ENCODE measurements around the gene TMEM187. TPM values are rescaled to one million over a fixed set of nuclear protein-coding genes. Genes with fewer than 3 reads are reported as not detected.
A peak's percentile ranks its signal among the peaks of the same experiment; 100 is the strongest.

Gene TMEM187
- total and polyA plus RNA-seq, 10 of the 15 experiments (the other 5 are each of a cell fraction or from before 2014, with no cell fraction given): 0.45 to 8.5 (median 4.1) TPM

DNA sequence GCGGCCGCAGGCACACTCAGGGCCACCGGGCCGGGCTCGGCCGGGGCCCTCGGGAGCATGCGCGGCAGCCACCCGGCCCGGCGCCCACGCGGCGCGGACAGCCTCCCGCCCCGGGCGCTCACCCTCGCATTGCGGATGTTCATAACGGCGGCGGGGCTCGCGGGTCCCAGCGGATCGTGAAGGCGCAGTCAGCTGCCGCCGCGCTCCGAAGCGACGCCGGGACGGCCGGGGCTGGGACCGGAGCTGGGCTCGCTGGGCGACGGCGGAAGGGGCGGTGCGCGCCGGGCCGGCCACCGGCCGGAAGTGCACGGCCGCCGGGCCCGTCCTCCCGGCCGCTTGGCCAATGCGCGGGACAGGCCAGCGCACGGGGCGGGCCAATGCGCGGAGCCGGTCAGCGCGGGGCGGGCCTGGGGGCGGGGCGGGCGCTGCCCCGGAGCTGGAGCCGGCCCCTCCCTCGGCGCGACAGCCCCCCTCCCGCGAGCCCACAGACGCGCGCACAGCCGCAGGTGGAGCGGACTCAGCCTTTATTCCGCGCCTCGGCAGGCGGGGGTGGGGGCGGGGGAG is 37.7 kb upstream of the TMEM187 start, which contains the start of gene NAA10:
TSS of gene NAA10 (minus strand) at position 276 of the 564 bp plus-strand sequence. CDS start at position 143, 133 bp downstream.
- CTCF ChIA-PET: interaction anchor here (0.5 to 4.4 kb wide), 4 partner anchors 10 to 24 kb away, joined by 3 to 28 read pairs (median 8); partner anchors contain the start of gene ARHGAP4
- H3K27ac ChIP-seq (ENCODE audit: control insufficient read depth, insufficient read depth): 0 out of 2 replicates have a peak within 1 kb of the TSS, but pooled peaks have one; percentile 48
- POLR2A ChIA-PET: interaction anchor here (0.9 to 1.6 kb wide), 3 partner anchors 8 to 12 kb away, joined by 3 to 6 read pairs (median 3); no protein-coding TSS in a partner anchor
- TF ChIP-seq POLR2AphosphoS5 (IDR thresholded peaks at IDR 0.05; ENCODE audit: low read length) (no peak), NR2F1 (conservative IDR thresholded peaks at IDR 0.05) (0 out of 2 replicates have a peak, but pooled peaks have one; percentile 15), MEF2B (IDR thresholded peaks at IDR 0.05; ENCODE audit: partially characterized antibody, poor library complexity, severe bottlenecking) (no peak), ZNF622 (IDR thresholded peaks at IDR 0.05) (no peak), NKRF (conservative IDR thresholded peaks at IDR 0.05) (peak; percentile 84; the same call in 1 of the 2 replicates), BHLHE40 (IDR thresholded peaks at IDR 0.05; ENCODE audit: borderline replicate concordance in 1 of 2, low read depth in 2 of 2, low read length in 1 of 2) (peak in 1 of 2 experiments; percentile 29; a peak in 1 of 4 replicates), STAT1 (conservative IDR thresholded peaks at IDR 0.05) (no peak), GABPA (IDR thresholded peaks at IDR 0.05; ENCODE audit: low read depth) (0 out of 2 replicates have a peak, but pooled peaks have one; percentile 27), NFYB (IDR thresholded peaks at IDR 0.05; ENCODE audit: insufficient read depth, low read depth, low read length) (peak; percentile 68; the same call in 1 of the 2 replicates), ZNF24 (IDR thresholded peaks at IDR 0.05) (no peak), CEBPZ (IDR thresholded peaks at IDR 0.05; ENCODE audit: low read depth, low read length) (no peak), ZBTB11 (CRISPR knock-in tag; IDR thresholded peaks at IDR 0.05) (no peak), GATAD2B (conservative IDR thresholded peaks at IDR 0.05; ENCODE audit: low read depth) (peak; percentile 62; the same call in 1 of the 2 replicates), NRF1 (conservative IDR thresholded peaks at IDR 0.05; ENCODE audit: low read depth, low read length) (0 out of 2 replicates have a peak, but pooled peaks have one; percentile 18)

More for the DNA sequence above, 37.7 kb upstream of the TMEM187 start, which contains the start of gene NAA10:
- H3K4me2 ChIP-seq (ENCODE audit: control insufficient read depth, insufficient read depth): peak within 1 kb of the TSS; percentile 77
- ChIA-PET RAD21 (ENCODE audit: unreplicated experiment) (interaction anchor here (1.0 to 1.6 kb wide), 4 partner anchors 8 to 46 kb away, joined by 3 to 8 read pairs (median 3); no protein-coding TSS in a partner anchor), SMC1A (ENCODE audit: uncharacterized antibody, unreplicated experiment) (interaction anchor here (1.5 to 1.9 kb wide), 2 partner anchors 10 to 12 kb away, joined by 4 to 6 read pairs; no protein-coding TSS in a partner anchor)
- H3K9ac ChIP-seq (ENCODE audit: control insufficient read depth, insufficient read depth, low read length): peak within 1 kb of the TSS; percentile 71
- no TSS peak for BruUV-seq (replicated peaks)
- WGBS (ENCODE audit: insufficient coverage, insufficient replicate concordance, low lambda C conversion rate, missing lambda C conversion rate): 0% methylated on average over 36 of the region's 87 CpGs
- in situ Hi-C loops (cut with MboI): loop anchor here (5.0 kb wide), 1 partner anchor 437 kb away; the partner anchor contains the start of gene FLNA
- H3K9me3 ChIP-seq (replicated peaks; ENCODE audit: control insufficient read depth, insufficient read depth, low read length): no peaks in the 10 kb centered on the region
- H2AFZ ChIP-seq (ENCODE audit: control insufficient read depth, low read depth, low read length): peak within 1 kb of the TSS; percentile 34
- peaks cover 0 to 1% of the 10 kb centered on the region in 2 experiments; a peak in 3 of 4 replicates for H3K36me3 ChIP-seq (ENCODE audit: control insufficient read depth in 2 of 2, insufficient read depth in 2 of 2, low read length in 1 of 2)
- H3K79me2 ChIP-seq (ENCODE audit: control insufficient read depth, insufficient read depth, low read length): peaks cover 11% of the 10 kb centered on the region
- FAIRE-seq (no peak), DNase-seq (ENCODE audit: low read depth, low spot score) (no peak), ATAC-seq (peak; percentile 97)
- no peaks in the 10 kb centered on the region for H4K20me1 ChIP-seq (ENCODE audit: control insufficient read depth, insufficient read depth)
- intact Hi-C loops (cut with micrococcal nuclease; ENCODE audit: unreplicated experiment): no loop called here
- no peaks in the 10 kb centered on the region for H3K4me1 ChIP-seq (ENCODE audit: control insufficient read depth, insufficient read depth, low read length)
- peak within 1 kb of the TSS; percentile 90 for H3K4me3 ChIP-seq
- no peaks in the 10 kb centered on the region for H3K27me3 ChIP-seq (replicated peaks in 1 of 2; ENCODE audit: control insufficient read depth in 2 of 2, insufficient read depth in 2 of 2, low read length in 1 of 2)

All from GM12878 (cell line).